VCaP (cell line): ENCODE results near the gene DDI1.

Experiments used
- H3K27ac ChIP-seq: fragments of 450-650 bp; 2 replicates; pipeline ENCODE4 v1.5.1; 2017
- TF ChIP-seq, protein P1 (sequence below): fragments of 450-650 bp; conservative IDR thresholded peaks from 2 replicates; pipeline ENCODE4 v1.5.1; 2017; ENCODE audit warnings: mild to moderate bottlenecking, moderate library complexity

Gene DDI1

DNA sequence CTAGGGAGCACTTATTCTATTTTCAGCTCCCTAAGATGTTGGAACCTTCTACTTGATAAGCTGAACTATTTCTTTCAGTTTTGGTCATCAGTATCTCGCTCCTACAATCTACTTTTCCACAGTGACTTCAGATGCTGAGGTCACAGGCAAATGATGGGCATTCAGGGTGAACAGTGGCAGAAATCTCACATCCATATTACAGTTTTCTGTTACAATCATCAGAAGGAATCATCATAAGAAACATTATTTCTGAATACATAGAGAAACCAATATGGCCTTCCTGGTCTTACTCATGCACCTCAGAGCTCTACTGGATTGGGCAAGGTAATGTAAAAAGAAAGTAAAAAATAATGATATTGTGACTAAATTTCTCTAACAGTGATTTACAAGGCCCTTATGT lies 39.4 kb upstream of the DDI1 start:
- no peak overlapping the region for H3K27ac ChIP-seq
- TF ChIP-seq, protein P1, sequence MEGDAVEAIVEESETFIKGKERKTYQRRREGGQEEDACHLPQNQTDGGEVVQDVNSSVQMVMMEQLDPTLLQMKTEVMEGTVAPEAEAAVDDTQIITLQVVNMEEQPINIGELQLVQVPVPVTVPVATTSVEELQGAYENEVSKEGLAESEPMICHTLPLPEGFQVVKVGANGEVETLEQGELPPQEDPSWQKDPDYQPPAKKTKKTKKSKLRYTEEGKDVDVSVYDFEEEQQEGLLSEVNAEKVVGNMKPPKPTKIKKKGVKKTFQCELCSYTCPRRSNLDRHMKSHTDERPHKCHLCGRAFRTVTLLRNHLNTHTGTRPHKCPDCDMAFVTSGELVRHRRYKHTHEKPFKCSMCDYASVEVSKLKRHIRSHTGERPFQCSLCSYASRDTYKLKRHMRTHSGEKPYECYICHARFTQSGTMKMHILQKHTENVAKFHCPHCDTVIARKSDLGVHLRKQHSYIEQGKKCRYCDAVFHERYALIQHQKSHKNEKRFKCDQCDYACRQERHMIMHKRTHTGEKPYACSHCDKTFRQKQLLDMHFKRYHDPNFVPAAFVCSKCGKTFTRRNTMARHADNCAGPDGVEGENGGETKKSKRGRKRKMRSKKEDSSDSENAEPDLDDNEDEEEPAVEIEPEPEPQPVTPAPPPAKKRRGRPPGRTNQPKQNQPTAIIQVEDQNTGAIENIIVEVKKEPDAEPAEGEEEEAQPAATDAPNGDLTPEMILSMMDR: no peak

- no peak overlapping the region for H3K27ac ChIP-seq
- TF ChIP-seq, protein P1: no peak
These were observed 37.5 kb upstream of the DDI1 start for GRCh38 chr11:103998826-103999508.

DNA sequence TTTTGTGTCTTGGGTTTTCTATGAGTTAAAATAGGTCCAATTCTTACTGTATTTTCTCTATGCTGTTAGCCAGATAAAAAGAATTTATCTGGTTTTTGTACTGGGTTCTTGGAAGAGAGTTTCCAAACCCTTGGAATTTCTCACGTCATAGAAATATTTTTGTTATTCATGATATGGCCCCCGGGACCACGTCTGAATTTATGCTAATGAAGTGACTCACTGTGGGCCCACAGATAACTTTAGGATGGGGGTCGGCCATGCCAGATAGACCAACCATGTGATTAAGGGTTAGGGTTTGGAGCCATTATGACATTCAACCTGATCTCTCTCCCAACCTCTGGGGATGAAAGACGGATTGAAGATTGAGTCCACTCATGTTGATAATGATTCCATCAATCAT lies 35.6 kb upstream of the DDI1 start:
- no peak overlapping the region for H3K27ac ChIP-seq
- TF ChIP-seq, protein P1: no peak

DNA sequence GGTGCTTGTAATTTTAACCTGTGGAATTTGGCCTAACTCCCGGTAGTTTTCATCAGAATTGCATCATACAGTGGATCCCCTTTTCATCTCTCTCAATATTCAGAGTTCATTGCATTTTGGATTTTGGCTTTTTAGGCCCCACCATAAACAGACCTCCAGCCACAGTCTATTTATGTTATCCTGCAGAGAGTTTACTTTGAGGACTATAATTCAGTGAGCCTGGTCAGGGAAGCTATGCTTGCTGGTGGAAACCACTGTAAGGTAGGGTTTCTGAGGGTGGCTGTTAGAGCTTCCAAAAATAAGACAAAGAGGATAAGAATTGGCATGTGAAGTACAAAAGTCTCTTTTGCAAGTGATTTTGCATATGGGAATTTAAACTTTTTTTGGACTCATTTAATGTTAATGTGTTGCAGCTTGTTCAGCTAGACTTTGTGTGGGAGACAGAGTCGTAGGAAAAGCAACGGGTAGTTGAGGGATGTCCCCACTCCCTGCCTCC lies 34.8 kb upstream of the DDI1 start:
- TF ChIP-seq, protein P1: no peak
- H3K27ac ChIP-seq: no peak overlapping the region

DNA sequence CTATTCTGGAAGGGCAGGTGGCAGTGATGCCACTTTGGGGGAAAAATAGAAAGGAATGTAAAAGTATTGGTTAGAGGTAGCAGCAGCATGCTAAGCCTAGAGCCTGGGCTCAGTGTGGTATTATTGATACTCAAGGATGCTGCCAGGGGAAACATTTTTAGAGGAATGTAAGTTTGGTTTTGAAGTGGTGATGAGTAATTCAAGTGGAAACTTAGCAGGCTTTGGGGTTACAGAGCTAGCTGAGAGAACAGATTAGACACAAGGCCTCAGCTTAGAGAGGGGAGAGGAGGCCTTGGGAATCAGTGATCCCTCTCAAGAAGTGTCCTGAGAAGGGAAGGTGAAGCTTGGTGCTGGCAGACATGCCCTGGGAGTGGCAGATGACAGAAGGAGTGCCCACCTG lies 32.9 kb upstream of the DDI1 start:
- TF ChIP-seq, protein P1: no peak
- no peak overlapping the region for H3K27ac ChIP-seq

DNA sequence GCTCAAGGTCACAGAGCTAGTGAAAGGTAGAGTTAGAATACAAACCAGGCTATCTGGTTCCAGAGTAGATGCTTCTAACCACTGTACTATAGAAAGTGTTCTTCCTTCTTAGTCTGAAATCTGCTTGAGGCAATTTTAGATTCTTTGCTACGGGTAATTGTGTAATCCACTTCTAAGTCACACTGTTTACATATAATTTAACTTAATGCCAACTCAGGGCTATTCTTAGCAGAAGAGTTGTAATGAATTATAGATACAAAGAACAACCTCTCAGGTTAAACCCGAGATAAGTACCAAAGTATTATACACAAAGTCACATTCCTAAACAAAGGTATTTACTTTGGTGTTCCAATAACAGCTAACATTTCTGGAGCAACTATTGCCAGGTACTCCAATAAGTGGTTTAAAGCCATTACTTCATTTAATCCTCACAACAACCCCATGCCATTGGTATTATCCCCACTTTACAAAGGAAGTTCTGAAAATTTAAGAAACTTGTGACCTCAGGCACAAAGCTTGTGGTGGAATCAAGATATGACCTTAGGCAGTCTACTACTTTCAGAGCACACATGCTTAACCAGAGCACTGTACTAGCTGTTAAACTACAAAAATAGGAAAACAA lies 31.1 kb upstream of the DDI1 start:
- no peak overlapping the region for H3K27ac ChIP-seq
- TF ChIP-seq, protein P1: no peak

DNA sequence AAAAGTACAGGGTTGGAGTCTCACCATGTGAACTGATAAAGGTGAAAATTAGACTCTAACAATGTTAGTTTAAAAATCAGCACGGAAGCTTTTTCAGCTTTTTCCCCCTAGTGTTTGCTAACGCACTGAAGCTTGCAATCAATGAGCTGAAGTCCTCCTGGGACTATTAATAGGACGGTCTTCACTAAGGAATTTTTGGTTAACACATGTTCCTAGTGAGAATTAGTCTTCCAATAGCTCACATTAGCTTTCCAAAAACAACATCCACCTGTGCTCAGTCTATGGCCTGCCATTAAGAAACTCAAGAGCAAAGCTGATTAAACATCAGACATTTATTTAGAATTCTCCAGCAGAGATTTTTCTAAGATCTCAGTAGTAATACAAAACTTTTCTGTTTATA lies 26.7 kb upstream of the DDI1 start:
- H3K27ac ChIP-seq: no peak overlapping the region
- TF ChIP-seq, protein P1: no peak
